Glutamatergic neuron (in vitro differentiated cells): ENCODE measurements around the gene COL6A1. TPM values are rescaled to one million over a fixed set of nuclear protein-coding genes. Genes with fewer than 3 reads are reported as not detected.

ENCODE experiments used
- DNase-seq: peaks from one replicate; pipeline ENCODE4 v3.0.0; 2022
- H3K27ac Mint-ChIP-seq: one replicate; pipeline ENCODE4 v1.8.0; 2020; ENCODE audit warnings: mild to moderate bottlenecking, mixed read lengths, inconsistent platforms; ENCODE audit not compliant: unreplicated experiment
- H3K27me3 Mint-ChIP-seq: one replicate; pipeline ENCODE4 v1.8.0; 2020; ENCODE audit warnings: mild to moderate bottlenecking, moderate library complexity, mixed read lengths, inconsistent platforms; ENCODE audit not compliant: unreplicated experiment
- H3K36me3 Mint-ChIP-seq: one replicate; pipeline ENCODE4 v1.8.0; 2020; ENCODE audit warnings: mild to moderate bottlenecking, mixed read lengths, inconsistent platforms; ENCODE audit not compliant: unreplicated experiment
- H3K4me1 Mint-ChIP-seq: one replicate; pipeline ENCODE4 v1.8.0; 2020; ENCODE audit warnings: mild to moderate bottlenecking, low read depth, mixed read lengths, inconsistent platforms; ENCODE audit not compliant: unreplicated experiment
- H3K4me3 Mint-ChIP-seq: one replicate; pipeline ENCODE4 v1.8.0; 2020; ENCODE audit warnings: mild to moderate bottlenecking, mixed read lengths, inconsistent platforms; ENCODE audit not compliant: unreplicated experiment
- H3K9me3 Mint-ChIP-seq: one replicate; pipeline ENCODE4 v1.8.0; 2020; ENCODE audit warnings: mild to moderate bottlenecking, moderate library complexity, mixed read lengths, inconsistent platforms; ENCODE audit not compliant: unreplicated experiment
- total RNA-seq: library from RNA; stranded (reverse); fragmentation: NEBNext Ultra II Directional; extraction: Animal tissue kit (Norgen Biotek cat#: 25700); gene quantifications from one replicate; pipeline ENCODE4 v1.2.1, GENCODE V29; 2021; ENCODE audit not compliant: unreplicated experiment
- TF ChIP-seq, protein P1 (sequence below): fragments of 200-600 bp; sonication (generic); IDR thresholded peaks from one replicate; pipeline ENCODE4 v1.5.0; 2021; ENCODE audit not compliant: partially characterized antibody, unreplicated experiment

COL6A1 gene
- total RNA-seq, 1 donor from 2014 or later, result 407 TPM

DNA sequence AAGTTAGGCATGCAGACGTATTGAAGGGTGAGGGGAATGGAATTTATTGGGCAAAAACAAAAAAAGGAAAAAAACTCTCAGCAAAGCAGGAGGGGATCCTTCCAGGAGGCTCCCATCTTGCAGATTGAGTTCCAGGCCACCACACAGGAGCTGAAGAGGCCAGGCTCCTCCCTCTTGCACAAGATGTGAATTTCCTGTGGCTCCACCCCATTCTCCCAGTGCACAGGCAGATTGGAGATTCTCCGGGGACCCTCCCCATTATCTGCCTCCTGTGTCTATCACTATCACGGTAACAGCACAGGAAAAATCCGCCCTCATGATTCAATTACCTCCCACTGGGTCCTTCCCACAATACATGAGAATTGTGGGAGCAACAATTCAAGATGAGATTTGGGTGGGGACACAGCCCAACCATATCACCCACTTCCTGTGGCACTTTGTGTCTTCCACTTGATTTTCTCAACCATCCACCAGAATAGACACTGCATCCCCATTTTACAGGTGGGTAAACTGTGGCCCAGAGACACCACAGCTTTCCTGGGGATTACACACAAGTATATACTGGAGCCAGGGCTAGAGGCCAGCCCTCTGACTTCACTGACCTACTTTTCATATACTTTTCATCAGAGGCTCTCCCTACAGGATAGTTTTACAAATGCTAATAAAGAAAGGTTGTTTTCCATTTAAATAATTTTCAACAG lies 18.9 kb upstream of the COL6A1 start:
- Mint-ChIP-seq H3K4me3 (no peak overlapping the region), H3K27ac (no peak overlapping the region), H3K9me3 (peaks cover 15% of the 10 kb centered on the region), H3K27me3 (peaks cover 2% of the 10 kb centered on the region), H3K4me1 (no peaks in the 10 kb centered on the region), H3K36me3 (peaks cover 23% of the 10 kb centered on the region)
- TF ChIP-seq, protein P1, sequence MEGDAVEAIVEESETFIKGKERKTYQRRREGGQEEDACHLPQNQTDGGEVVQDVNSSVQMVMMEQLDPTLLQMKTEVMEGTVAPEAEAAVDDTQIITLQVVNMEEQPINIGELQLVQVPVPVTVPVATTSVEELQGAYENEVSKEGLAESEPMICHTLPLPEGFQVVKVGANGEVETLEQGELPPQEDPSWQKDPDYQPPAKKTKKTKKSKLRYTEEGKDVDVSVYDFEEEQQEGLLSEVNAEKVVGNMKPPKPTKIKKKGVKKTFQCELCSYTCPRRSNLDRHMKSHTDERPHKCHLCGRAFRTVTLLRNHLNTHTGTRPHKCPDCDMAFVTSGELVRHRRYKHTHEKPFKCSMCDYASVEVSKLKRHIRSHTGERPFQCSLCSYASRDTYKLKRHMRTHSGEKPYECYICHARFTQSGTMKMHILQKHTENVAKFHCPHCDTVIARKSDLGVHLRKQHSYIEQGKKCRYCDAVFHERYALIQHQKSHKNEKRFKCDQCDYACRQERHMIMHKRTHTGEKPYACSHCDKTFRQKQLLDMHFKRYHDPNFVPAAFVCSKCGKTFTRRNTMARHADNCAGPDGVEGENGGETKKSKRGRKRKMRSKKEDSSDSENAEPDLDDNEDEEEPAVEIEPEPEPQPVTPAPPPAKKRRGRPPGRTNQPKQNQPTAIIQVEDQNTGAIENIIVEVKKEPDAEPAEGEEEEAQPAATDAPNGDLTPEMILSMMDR, result no peak
- DNase-seq, result no peak

DNA sequence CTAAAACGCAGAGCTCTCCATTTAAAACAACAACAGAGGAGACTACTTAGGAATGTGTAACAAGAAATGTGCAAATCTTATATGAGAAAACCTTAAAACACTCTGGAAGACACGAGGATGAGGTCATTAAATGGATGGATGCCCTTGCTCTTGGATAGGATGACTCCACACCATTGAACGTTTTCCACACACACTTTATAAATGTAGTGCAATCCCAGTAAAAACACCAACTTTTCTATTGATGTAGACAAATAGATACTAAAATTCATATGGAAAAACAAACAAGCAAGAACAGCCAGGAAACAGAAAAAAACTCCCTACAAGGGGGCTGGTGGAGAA lies 18.4 kb upstream of the COL6A1 start:
- no peak overlapping the region for H3K4me3 Mint-ChIP-seq
- peaks cover 15% of the 10 kb centered on the region for H3K9me3 Mint-ChIP-seq
- TF ChIP-seq, protein P1, result no peak
- peaks cover 23% of the 10 kb centered on the region for H3K36me3 Mint-ChIP-seq
- no peak overlapping the region for H3K27ac Mint-ChIP-seq
- DNase-seq, result no peak
- H3K4me1 Mint-ChIP-seq, result no peaks in the 10 kb centered on the region
- peaks cover 2% of the 10 kb centered on the region for H3K27me3 Mint-ChIP-seq

DNA sequence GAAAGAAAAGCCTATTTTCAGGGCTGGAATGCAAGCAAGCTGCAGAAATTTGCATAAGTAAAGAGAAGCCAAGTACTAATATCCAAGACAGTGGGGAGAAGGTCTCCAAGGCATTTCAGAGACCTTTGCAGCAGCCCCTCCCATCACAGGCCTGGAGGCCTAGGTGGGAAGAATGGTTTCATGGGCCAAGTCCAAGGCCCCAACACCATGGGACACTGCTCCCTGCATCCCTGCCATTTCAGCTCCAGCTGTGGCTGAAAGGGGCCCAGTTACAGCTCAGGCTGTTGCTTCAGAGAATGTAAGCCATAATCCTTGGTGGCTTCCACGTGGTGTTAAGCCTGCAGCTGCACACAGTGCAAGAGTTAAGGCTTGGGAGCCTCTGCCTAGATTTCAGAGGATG lies 16.9 kb upstream of the COL6A1 start:
- H3K9me3 Mint-ChIP-seq, result peaks cover 11% of the 10 kb centered on the region
- DNase-seq, result no peak
- TF ChIP-seq, protein P1, result no peak
- H3K27me3 Mint-ChIP-seq, result peaks cover 2% of the 10 kb centered on the region
- no peaks in the 10 kb centered on the region for H3K4me1 Mint-ChIP-seq
- H3K36me3 Mint-ChIP-seq, result peaks cover 18% of the 10 kb centered on the region
- no peak overlapping the region for H3K27ac Mint-ChIP-seq
- H3K4me3 Mint-ChIP-seq, result no peak overlapping the region

DNA sequence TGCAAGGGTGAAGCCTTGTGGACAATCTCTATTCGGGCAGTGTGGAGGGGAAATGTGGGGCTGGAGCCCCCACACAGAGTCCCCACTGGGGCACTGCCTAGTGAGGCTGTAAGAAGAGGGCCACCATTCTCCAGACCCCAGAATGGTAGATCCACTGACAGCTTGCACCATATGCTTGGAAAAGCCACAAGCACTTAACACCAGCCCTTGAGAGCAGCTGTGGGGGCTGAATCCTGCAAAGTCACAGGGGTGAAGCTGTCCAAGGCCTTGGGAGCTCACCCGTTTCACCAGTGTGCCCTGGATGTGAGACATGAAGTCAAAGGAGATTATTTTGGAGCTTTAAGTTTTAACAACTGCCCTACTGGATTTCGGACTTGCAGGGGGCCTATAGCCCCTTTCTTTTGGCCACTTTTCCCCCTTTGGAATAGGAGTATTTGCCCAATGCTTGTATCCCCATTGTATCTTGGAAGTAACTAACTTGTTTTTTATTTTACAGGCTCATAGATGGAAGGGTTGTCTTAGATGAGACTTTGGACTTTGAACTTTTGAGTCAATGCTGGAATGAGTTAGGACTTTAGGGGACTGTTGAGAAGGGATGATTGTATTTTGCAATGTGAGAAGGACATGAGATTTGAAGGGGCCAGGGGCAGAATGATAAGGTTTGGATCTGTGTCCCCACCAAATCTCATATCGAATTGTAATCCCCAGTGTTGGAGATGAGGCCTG lies 16.3 kb upstream of the COL6A1 start:
- peaks cover 3% of the 10 kb centered on the region for H3K4me1 Mint-ChIP-seq
- peaks cover 2% of the 10 kb centered on the region for H3K27me3 Mint-ChIP-seq
- no peak overlapping the region for H3K27ac Mint-ChIP-seq
- peaks cover 8% of the 10 kb centered on the region for H3K9me3 Mint-ChIP-seq
- H3K36me3 Mint-ChIP-seq, result peaks cover 18% of the 10 kb centered on the region
- H3K4me3 Mint-ChIP-seq, result no peak overlapping the region
- TF ChIP-seq, protein P1, result no peak
- DNase-seq, result no peak

DNA sequence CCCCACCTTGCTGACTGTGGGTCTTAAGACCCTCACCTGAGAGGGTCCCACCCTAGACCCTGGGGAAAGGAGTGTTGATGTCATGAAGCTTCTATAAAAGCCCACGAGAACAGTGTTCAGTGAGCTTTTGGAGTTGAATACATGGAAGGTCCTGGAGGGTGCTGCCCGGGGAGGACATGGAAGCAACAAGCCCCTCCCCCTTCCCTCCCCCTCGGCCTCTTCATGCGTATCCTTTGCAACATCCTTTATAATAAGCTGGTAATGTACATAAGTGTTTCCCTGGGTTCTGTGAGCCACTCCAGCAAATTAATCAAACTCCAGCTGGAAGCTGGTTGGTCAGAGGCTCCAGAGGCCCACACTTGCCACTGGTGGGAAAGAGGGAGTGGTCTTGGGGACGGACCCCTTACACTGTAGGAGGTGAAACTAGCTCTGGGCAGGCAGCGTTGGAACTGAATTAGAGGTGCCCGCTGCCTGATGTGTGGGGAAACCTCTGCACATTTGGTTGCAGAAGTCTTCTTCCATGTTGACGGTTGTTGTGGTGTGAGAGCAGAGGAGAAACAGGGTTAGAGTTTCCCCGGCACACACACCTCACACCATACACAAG lies 14.7 kb upstream of the COL6A1 start:
- Mint-ChIP-seq H3K27ac (no peak overlapping the region), H3K4me3 (no peak overlapping the region), H3K27me3 (peaks cover under 1% of the 10 kb centered on the region), H3K36me3 (peaks cover 13% of the 10 kb centered on the region), H3K9me3 (peaks cover 8% of the 10 kb centered on the region), H3K4me1 (peaks cover 5% of the 10 kb centered on the region)
- no peak for DNase-seq
- TF ChIP-seq, protein P1, result no peak
